Spleen (tissue), 7 donors: ENCODE data around the gene SNRPD1.

Experiments
- POLR2A ChIP-seq, 3 donors: fragments of 450-650 bp; IDR thresholded peaks; one replicate each; pipeline ENCODE4 v1.5.1; 2017; ENCODE audit warnings: antibody characterized with exemption in 3 of 3, mild to moderate bottlenecking in 1 of 3
- POLR2AphosphoS5 ChIP-seq, 3 donors: sonication (generic); formaldehyde crosslinking; IDR thresholded peaks; one replicate each; pipeline ENCODE4 v1.5.1; 2017; ENCODE audit warnings: antibody characterized with exemption in 3 of 3
- TF ChIP-seq, protein P1 (sequence below), 11 experiments: fragments of 200-600 bp in 7 of 11; fragments of 450-650 bp in 4 of 11; sonication (generic) in 4 of 11; IDR thresholded peaks in 8 of 11; conservative IDR thresholded peaks in 3 of 11; 1 replicate in 7 of 11; 2 replicates in 4 of 11; pipeline versions ENCODE4 v1.4.0 to v1.8.0; 2016 to 2021; ENCODE audit warnings: antibody characterized with exemption in 11 of 11, inconsistent platforms in 4 of 11, mild to moderate bottlenecking in 1 of 11
- donor health status: DM: no; HTN: no; CAD: no; lungs with moderate emphysema.
- donor health status: DM: no; HTN: no; CAD: no.
- donor health status: DM: no; HTN: no; CAD: no.

DNA sequence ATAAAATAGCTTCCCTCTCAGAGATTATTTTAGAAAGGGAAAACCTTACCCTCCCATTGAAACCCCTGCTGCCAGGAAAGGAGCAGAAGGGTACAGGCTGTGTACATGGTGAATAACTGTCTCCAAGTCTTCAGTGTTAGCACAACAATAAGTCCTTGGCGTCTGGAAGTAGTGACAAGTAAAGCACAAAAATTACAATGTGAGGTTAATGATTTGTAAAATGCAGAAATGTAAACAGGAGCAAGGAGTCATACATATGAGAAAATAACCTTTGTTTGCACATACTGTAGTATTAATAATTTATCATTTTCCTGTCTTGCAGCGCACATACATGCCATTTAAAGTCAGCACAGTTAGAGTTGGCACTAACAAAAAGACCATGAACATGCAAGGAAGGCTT is 52.0 kb downstream of the SNRPD1 start:
- TF ChIP-seq, protein P1, sequence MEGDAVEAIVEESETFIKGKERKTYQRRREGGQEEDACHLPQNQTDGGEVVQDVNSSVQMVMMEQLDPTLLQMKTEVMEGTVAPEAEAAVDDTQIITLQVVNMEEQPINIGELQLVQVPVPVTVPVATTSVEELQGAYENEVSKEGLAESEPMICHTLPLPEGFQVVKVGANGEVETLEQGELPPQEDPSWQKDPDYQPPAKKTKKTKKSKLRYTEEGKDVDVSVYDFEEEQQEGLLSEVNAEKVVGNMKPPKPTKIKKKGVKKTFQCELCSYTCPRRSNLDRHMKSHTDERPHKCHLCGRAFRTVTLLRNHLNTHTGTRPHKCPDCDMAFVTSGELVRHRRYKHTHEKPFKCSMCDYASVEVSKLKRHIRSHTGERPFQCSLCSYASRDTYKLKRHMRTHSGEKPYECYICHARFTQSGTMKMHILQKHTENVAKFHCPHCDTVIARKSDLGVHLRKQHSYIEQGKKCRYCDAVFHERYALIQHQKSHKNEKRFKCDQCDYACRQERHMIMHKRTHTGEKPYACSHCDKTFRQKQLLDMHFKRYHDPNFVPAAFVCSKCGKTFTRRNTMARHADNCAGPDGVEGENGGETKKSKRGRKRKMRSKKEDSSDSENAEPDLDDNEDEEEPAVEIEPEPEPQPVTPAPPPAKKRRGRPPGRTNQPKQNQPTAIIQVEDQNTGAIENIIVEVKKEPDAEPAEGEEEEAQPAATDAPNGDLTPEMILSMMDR (IDR thresholded peaks at IDR 0.05 in 8 of 11, conservative IDR thresholded peaks at IDR 0.05 in 3 of 11), result no peak
- TF ChIP-seq POLR2AphosphoS5 (IDR thresholded peaks at IDR 0.05) (no peak), POLR2A (IDR thresholded peaks at IDR 0.05) (no peak)
